GM13977 (cell line): ENCODE measurements around the gene AP2B1.

ENCODE experiments used
- DNase-seq: peaks from one replicate; pipeline ENCODE4 v3.0.0; 2012; ENCODE audit warnings: low spot score
- CTCF ChIP-seq: IDR thresholded peaks from 2 replicates; pipeline ENCODE4 v1.5.1; 2012; ENCODE audit warnings: mild to moderate bottlenecking, control low read depth; ENCODE audit not compliant: insufficient read depth; ENCODE audit errors: extremely low read depth, missing control alignments
- in situ Hi-C: fragments of 300-500 bp; cut with MboI; formaldehyde crosslinking; loops from one replicate; pipeline ENCODE4 v1.12.0; 2022; ENCODE audit warnings: low sequenced_read_pairs, low pct_unique_long_range_greater_than_20kb, mixed read lengths, inconsistent platforms; ENCODE audit not compliant: unreplicated experiment

AP2B1 gene

DNA sequence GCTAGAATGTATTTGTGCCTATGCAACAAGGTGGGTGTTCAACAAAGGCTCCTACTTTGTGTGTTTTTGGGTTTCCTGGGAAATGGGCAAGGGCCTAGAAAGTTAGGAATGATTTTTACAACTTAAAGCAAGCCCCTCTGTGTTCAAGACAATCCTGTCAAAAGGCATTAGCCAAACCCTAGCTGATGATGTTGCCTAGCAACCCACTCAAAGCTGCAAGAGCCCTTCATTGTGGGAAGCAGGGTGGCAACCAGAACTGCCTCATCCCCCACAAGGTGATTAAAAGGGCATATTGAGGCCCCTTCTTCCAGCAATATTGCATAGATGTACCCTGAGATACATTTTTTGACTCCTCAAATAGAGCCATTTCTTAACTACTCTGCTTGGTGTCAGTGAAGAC, 128.3 kb downstream of the AP2B1 start:
- in situ Hi-C loops, result no loop called here
- TF ChIP-seq CTCF, result no peak
- DNase-seq, result no peak

DNA sequence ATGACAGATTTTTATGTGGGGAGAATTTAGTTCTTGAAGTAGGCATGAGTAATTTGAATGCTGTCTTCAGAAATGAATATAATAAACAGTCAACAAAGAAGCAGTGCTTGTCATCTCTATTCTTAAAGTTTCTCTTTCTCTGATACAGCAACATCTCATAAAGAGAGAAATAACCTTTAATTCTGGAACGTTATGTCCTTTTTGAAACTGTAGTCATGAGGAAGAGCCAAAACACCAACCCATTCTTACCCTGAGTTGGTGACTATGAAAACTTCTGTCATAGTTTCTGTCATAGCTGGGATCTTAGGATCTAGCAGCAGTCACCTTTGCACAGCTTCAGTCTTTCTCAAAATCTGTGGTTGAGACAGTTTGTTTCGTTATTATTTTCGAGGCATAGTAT, 129.1 kb downstream of the AP2B1 start:
- in situ Hi-C loops, result no loop called here
- no peak for DNase-seq
- no peak for TF ChIP-seq CTCF

DNA sequence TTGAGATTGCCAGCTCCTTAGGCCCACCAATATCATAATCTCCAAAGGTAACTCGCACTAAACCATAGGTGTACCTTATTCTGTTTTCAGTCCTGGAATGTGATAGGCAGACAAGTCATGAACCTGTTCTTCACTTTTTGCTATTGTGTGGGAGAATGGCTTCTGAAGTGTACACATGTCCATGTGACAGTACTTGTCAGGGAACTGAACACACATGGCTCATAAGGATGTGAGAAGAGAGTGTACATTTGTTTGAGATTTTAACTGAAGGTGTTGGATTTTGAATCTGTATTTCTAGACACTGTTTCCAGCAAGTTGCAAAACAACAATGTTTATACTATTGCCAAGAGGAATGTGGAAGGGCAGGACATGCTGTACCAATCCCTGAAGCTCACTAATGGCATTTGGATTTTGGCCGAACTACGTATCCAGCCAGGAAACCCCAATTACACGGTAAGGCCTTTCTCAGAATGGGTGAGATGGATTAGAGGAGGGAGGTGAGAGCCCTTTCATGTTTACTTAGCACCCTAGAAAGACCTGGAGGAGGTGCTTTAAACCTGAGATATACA, 129.9 kb downstream of the AP2B1 start:
- no peak for TF ChIP-seq CTCF
- in situ Hi-C loops, result no loop called here
- DNase-seq, result no peak

- in situ Hi-C loops, result no loop called here
- no peak for TF ChIP-seq CTCF
- no peak for DNase-seq
Measured at GRCh38 chr17:35717475-35717874, 130.4 kb downstream of the AP2B1 start.

- no peak for DNase-seq
- TF ChIP-seq CTCF, result no peak
- in situ Hi-C loops, result no loop called here
Measured at GRCh38 chr17:35723735-35724134, 136.6 kb downstream of the AP2B1 start.

- in situ Hi-C loops, result loop anchor here (25.0 kb wide), 1 partner anchor 113 kb away; no protein-coding TSS in a partner anchor
- no peak for TF ChIP-seq CTCF
- no peak for DNase-seq
Measured at GRCh38 chr17:35725058-35725457, 137.9 kb downstream of the AP2B1 start.

DNA sequence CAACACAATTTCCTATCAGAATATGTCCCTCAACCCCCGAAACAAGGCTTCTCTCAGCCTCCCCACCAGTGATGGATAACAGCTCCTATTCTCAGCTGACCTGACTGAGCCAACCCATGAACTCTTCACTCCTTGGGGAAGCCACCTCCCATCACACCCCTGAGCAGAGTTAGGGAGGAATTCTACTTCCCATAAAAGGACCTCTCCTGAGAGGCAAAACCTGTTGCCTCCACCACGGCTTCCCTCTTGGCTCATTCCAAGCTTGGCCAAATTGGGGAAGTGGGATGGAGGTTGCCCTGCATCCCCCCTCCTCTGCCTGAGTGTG, 138.6 kb downstream of the AP2B1 start:
- no peak for DNase-seq
- in situ Hi-C loops, result loop anchor here (25.0 kb wide), 1 partner anchor 113 kb away; no protein-coding TSS in a partner anchor
- TF ChIP-seq CTCF, result no peak
